Kidney (tissue), 14 donors: Measurements from ENCODE around the gene C12orf54. TPM values are rescaled to one million over a fixed set of nuclear protein-coding genes. Genes with fewer than 3 reads are reported as not detected.
A peak's percentile ranks its signal among the peaks of the same experiment; 100 is the strongest.
"Not testable (repeated sequence)": the region's sequence is repeated elsewhere in the genome, so short reads cannot be mapped to it uniquely, and the experiment has no call there.

Source experiments
- DNase-seq, 5 donors: peaks; one replicate each; pipeline ENCODE4 v3.0.0-alpha.2; 2013 to 2020
- FAIRE-seq: peaks from 2 replicates; lab custom pipeline; 2012; peaks lifted over from hg19 to GRCh38; lab: Jason Lieb, UNC
- H3K27ac ChIP-seq, 2 donors: one replicate each; pipeline ENCODE4 v1.7.0; 2013; ENCODE audit warnings: low read depth in 2 of 2, low read length in 2 of 2, inconsistent platforms in 1 of 2
- H3K27me3 ChIP-seq: one replicate; pipeline ENCODE4 v1.7.1; 2013; ENCODE audit warnings: low read length, inconsistent platforms; ENCODE audit not compliant: control insufficient read depth, insufficient read depth
- H3K36me3 ChIP-seq, 3 donors: one replicate each; pipeline versions ENCODE4 v1.7.0 to v1.7.1; 2013; ENCODE audit warnings: low read length in 3 of 3, control low read depth in 1 of 3, inconsistent platforms in 1 of 3; ENCODE audit not compliant: insufficient read depth in 3 of 3, control insufficient read depth in 2 of 3
- H3K4me1 ChIP-seq, 3 donors: one replicate each; pipeline versions ENCODE4 v1.7.0 to v1.7.1; 2013; ENCODE audit warnings: low read length in 3 of 3, inconsistent platforms in 1 of 3, low read depth in 1 of 3; ENCODE audit not compliant: control insufficient read depth in 2 of 3, insufficient read depth in 2 of 3
- H3K4me3 ChIP-seq, 3 donors: one replicate each; pipeline versions ENCODE4 v1.7.0 to v1.8.1; 2013; ENCODE audit warnings: low read length in 3 of 3, control low read depth in 1 of 3, inconsistent platforms in 1 of 3
- H3K9ac ChIP-seq, 3 donors: one replicate each; pipeline versions ENCODE4 v1.7.0 to v1.7.1; 2013; ENCODE audit warnings: low read length in 3 of 3, control low read depth in 1 of 3, inconsistent platforms in 1 of 3
- H3K9me3 ChIP-seq, 3 donors: one replicate each; pipeline versions ENCODE4 v1.7.0 to v1.7.1; 2013; ENCODE audit warnings: low read length in 3 of 3, control low read depth in 1 of 3, inconsistent platforms in 1 of 3; ENCODE audit not compliant: control insufficient read depth in 2 of 3, insufficient read depth in 1 of 3
- intact Hi-C: fragments of 100-400 bp; cut with DNase I; formaldehyde crosslinking; loops from one replicate; pipeline ENCODE4 v1.11.1; 2022
- polyA plus RNA-seq: library from polyadenylated mRNA; stranded (reverse); fragments of 350-450 nt; fragmentation: Illumina TruSeq; extraction: RNeasy Lipid Tissue Mini Kit (QIAGEN cat#74804); gene quantifications from one replicate; pipeline ENCODE4 v1.2.3, GENCODE V29; 2014; ENCODE audit warnings: low read depth, low replicate concordance; ENCODE audit not compliant: insufficient read depth
- total RNA-seq: library from RNA; stranded (reverse); fragmentation: NEBNext Ultra II Directional; extraction: Animal tissue kit (Norgen Biotek cat#: 25700); gene quantifications from one replicate; pipeline ENCODE4 v1.2.1, GENCODE V29; 2021
- TF ChIP-seq, protein P1 (sequence below): IDR thresholded peaks from 3 replicates; pipeline ENCODE4 v1.5.1; 2012; ENCODE audit warnings: mild to moderate bottlenecking, moderate library complexity, borderline replicate concordance; ENCODE audit not compliant: insufficient read depth; ENCODE audit errors: extremely low read depth
- donor health status: control.
- donor health status: control.
- donor health status: control.
- donor health status: control.
- donor health status: control.
- donor health status: DM: yes; HTN: yes; CAD: no.
- donor health status: Normal renal cell carcinoma (clear cell type).

Gene C12orf54
- total and polyA plus RNA-seq, 2 donors from 2014 or later = not detected

DNA sequence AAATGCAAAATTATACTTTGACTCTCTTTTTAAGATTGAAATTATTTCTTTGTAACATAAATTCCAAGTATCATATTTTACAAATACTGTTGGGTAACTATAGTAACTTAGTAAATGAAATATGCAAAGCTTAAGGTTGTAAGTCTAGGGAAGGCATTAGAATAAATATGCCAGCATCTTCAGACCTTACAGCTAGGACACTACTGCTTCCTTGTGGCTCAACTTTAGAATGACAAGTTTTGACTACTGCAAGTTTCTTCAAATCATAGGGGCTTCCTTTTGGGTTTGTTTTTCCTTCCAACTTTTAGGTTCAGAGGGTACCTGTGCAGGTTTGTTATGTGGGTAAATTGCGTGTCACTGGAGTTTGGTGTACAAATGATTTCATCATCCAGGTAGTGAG lies 27.6 kb upstream of the C12orf54 start:
- Histone ChIP-seq H3K4me1 (no peaks in the 10 kb centered on the region), H3K27ac (no peak overlapping the region), H3K9me3 (no peaks in the 10 kb centered on the region), H3K9ac (no peak overlapping the region), H3K36me3 (no peaks in the 10 kb centered on the region), H3K4me3 (no peak overlapping the region), H3K27me3 (no peaks in the 10 kb centered on the region)
- TF ChIP-seq, protein P1, sequence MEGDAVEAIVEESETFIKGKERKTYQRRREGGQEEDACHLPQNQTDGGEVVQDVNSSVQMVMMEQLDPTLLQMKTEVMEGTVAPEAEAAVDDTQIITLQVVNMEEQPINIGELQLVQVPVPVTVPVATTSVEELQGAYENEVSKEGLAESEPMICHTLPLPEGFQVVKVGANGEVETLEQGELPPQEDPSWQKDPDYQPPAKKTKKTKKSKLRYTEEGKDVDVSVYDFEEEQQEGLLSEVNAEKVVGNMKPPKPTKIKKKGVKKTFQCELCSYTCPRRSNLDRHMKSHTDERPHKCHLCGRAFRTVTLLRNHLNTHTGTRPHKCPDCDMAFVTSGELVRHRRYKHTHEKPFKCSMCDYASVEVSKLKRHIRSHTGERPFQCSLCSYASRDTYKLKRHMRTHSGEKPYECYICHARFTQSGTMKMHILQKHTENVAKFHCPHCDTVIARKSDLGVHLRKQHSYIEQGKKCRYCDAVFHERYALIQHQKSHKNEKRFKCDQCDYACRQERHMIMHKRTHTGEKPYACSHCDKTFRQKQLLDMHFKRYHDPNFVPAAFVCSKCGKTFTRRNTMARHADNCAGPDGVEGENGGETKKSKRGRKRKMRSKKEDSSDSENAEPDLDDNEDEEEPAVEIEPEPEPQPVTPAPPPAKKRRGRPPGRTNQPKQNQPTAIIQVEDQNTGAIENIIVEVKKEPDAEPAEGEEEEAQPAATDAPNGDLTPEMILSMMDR = peak; percentile 34
- DNase-seq = peak in 1 of 5 donors; percentile 22
- intact Hi-C loops = no loop called here
- no peak for FAIRE-seq

DNA sequence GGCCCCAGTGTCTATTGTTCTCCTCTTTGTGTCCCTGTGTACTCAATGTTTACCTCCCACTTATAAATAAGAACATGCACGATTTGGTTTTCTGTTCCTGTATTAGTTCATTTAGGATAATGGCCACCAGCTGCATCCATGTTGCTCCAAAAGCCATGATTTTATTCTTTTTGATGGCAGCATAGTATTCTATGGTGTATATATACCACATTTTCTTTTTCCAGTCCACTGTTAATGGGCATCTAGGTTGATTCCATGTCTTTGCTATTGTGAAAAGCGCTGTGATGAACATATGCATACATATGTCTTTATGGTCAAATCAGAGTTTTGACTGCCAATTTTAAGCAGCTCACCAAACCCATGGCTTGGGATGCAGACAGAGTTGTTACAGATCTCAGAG lies 27.2 kb upstream of the C12orf54 start:
- Histone ChIP-seq H3K9me3 (no peaks in the 10 kb centered on the region), H3K9ac (no peak overlapping the region), H3K27ac (no peak overlapping the region), H3K4me1 (no peaks in the 10 kb centered on the region), H3K27me3 (no peaks in the 10 kb centered on the region), H3K36me3 (no peaks in the 10 kb centered on the region), H3K4me3 (no peak overlapping the region)
- DNase-seq (no peak), FAIRE-seq (no peak)
- TF ChIP-seq, protein P1 = no peak
- intact Hi-C loops = no loop called here

DNA sequence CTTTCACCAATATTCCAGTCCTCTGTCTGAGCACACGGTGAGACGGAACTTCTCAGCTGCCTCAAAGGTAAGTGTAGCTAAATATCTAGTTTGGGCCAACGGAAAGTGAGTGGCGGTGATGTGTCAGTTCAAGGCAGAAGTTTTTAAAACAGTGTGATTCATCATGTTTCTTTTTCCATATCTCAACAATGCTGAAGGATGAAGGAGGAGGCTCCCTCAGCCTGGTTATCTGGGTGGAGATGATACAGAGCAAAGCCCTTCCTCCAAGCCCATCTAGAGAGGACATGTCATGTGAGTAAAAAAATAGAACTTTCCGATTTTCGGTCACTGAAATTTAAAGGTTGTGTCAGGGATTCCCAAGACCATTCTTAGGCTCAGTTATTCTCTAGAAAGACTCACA lies 23.0 kb upstream of the C12orf54 start:
- Histone ChIP-seq H3K27ac (no peak overlapping the region), H3K4me1 (no peaks in the 10 kb centered on the region), H3K9me3 (no peaks in the 10 kb centered on the region), H3K9ac (no peak overlapping the region), H3K36me3 (no peaks in the 10 kb centered on the region), H3K4me3 (no peak overlapping the region), H3K27me3 (no peaks in the 10 kb centered on the region)
- DNase-seq = no peak
- TF ChIP-seq, protein P1 = no peak
- no peak for FAIRE-seq
- intact Hi-C loops = no loop called here

DNA sequence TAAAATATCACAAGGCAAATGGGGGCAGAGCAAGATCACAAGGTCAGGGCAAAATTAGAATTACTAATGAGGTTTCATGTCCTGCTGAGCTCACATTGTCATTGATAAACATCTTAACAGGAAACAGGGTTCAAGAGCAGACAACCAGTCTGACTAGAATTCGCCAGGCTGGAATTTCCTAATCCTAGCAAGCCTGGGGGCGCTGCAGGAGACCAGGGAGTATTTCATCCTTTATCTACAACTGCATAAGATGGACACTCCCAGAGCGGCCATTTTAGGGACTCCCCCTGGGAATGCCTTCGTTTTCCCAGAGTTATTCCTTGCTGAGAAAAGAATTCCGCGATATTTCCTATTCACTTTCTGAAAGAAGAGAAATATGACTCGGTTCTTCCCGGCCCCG lies 13.3 kb upstream of the C12orf54 start:
- H3K9ac ChIP-seq, FAIRE-seq, H3K4me3 ChIP-seq, H3K36me3 ChIP-seq, H3K9me3 ChIP-seq, DNase-seq, H3K27me3 ChIP-seq, H3K4me1 ChIP-seq, H3K27ac ChIP-seq, intact Hi-C loops: not testable (repeated sequence)
